ENCODE measurements around the gene SSBP3.

The SSBP3 gene

DNA sequence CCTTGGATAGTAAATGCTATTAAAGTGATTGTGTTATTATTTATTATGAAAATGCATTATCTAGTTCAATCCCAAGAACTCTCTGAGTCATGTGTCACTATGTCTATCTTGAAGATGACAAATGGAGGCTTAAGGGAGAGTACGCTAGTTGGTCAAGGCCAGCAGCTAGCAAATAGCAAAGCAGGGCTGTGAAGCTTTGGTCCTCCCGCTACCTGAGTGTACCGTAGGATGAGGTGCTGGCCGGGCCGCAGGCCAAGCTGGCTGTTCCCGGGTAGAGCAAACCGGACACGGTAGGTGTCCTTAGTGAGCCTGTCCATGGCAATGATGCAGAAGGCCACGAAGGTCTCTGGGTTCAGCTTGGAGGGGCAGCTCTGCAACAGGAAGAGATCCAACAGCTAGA, 215.7 kb downstream of the SSBP3 start:
- ATAC-seq, result no peak
- Mint-ChIP-seq H3K4me1 (no peaks in the 10 kb centered on the region), H3K27ac (no peak overlapping the region), H3K9me3 (no peaks in the 10 kb centered on the region), H3K4me3 (no peak overlapping the region), H3K36me3 (peaks cover 29% of the 10 kb centered on the region)
- no peak for DNase-seq (ENCODE audit: low spot score in 2 of 2)

DNA sequence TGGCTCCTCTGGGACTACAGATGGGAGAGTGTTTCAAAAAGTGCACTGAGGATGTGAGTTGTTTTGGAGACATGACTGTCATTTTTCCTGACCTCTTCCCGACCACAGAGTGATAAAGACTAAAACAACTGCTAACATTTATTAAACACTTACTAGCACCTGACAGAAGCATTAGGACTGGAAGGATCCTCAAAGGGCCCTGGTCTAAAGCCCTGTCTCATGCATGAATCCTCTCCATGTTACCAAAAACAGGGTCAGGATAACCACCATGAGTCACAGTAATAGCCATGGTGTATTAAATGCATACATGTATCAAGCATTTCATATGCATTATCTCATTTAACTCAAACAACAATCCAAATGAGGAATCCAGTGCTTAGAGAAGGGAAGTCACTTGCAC, 217.9 kb downstream of the SSBP3 start:
- Mint-ChIP-seq H3K4me3 (no peak overlapping the region), H3K27ac (no peak overlapping the region), H3K9me3 (no peaks in the 10 kb centered on the region), H3K36me3 (peaks cover 15% of the 10 kb centered on the region), H3K4me1 (no peaks in the 10 kb centered on the region)
- ATAC-seq, result no peak
- no peak for DNase-seq (ENCODE audit: low spot score in 2 of 2)

DNA sequence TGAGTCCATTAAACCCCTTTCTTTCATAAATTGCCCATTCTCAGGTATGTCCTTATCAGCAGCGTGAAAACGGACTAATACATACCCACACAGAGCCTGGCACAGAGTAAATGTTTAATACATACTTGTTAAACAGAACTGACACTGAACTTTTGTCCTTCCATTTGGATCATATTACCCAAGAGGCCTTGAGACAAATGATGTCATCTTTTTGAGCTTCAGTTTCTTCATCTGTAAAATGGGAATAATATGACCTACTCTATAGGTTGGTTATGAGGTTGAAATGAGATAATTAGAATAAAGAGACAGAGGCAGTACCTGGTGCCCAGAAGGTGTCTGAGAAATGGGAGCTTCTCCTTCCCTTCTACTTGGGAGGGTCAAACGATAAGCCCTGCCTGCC, 220.1 kb downstream of the SSBP3 start:
- no peaks in the 10 kb centered on the region for H3K4me1 Mint-ChIP-seq
- no peak overlapping the region for H3K27ac Mint-ChIP-seq
- H3K4me3 Mint-ChIP-seq, result no peak overlapping the region
- ATAC-seq, result no peak
- no peak for DNase-seq (ENCODE audit: low spot score in 2 of 2)
- no peaks in the 10 kb centered on the region for H3K9me3 Mint-ChIP-seq
- peaks cover 6% of the 10 kb centered on the region for H3K36me3 Mint-ChIP-seq

DNA sequence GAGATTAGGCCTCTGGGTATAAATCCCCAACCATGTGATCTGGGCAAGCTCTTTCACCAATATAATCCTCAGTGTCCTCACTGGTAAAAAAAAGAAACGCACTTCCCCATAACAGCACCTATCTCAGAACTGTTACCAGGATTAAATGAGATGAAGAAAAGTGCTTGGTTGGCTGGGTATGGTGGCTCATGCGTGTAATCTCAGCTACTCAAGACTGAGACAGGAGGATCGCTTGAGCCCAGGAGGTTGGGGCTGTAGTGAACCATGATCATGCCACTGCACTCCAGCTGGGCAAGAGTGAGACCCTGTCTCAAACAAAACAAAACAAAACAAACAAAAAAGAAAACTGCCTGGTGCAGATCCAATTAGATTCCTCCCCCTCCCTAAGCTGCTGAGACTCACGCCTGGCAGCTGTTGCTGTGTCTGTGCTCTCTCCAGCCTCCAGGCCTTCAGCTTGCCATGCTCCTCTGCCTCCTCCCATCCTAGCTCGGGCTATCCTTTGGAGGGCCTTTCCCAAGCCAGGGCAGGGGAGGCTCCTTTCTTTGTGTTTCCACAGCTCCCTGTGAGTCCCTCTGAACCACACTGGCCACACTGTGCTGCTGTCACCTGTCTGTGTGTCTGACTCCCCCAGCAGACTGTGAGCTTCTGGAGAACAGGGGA, 225.4 kb downstream of the SSBP3 start:
- Mint-ChIP-seq H3K4me3 (no peak overlapping the region), H3K36me3 (no peaks in the 10 kb centered on the region), H3K27ac (no peak overlapping the region), H3K9me3 (no peaks in the 10 kb centered on the region), H3K4me1 (no peaks in the 10 kb centered on the region)
- DNase-seq (ENCODE audit: low spot score in 2 of 2) (no peak), ATAC-seq (no peak)

DNA sequence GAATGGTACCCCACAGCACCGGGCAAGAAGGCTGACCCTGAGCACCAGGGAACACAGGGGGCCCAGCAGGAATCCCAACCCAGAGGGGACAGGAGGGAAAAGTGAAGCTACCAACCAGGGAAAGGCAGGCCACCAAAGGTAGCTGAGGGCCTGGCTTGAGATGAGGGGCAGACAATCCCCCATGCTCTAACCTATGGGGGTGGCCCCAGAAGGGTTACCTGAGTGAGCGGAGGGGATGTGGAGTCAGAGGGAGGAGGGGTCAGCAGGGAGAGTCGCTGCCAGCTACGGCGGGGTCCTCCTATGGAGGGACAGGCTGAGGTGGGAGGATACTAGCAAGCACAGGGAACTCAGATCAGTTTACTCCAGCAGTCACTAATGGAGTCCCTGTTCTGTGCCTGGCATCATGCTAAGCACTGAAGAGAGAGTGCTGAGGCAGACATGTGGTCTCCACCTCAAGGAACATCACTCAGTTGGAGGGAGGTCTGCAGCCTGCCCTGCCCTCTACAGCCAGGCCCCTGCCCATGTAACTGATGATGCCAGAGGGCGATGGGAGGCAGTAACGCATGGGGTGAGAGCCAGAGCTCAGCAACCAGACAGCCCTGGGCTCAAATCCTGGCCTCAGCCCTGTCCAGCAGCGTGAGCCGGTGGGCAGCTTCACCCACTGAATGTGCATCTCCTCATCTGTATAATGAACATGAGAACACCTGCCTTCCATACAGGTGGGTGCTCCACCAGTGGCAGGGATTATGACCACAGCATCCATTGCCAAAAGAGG, 227.7 kb downstream of the SSBP3 start:
- DNase-seq (ENCODE audit: low spot score in 2 of 2) (no peak), ATAC-seq (no peak)
- no peaks in the 10 kb centered on the region for H3K9me3 Mint-ChIP-seq
- H3K27ac Mint-ChIP-seq, result peak overlapping the region; percentile 29
- no peaks in the 10 kb centered on the region for H3K36me3 Mint-ChIP-seq
- H3K4me3 Mint-ChIP-seq, result no peak overlapping the region
- no peaks in the 10 kb centered on the region for H3K4me1 Mint-ChIP-seq

DNA sequence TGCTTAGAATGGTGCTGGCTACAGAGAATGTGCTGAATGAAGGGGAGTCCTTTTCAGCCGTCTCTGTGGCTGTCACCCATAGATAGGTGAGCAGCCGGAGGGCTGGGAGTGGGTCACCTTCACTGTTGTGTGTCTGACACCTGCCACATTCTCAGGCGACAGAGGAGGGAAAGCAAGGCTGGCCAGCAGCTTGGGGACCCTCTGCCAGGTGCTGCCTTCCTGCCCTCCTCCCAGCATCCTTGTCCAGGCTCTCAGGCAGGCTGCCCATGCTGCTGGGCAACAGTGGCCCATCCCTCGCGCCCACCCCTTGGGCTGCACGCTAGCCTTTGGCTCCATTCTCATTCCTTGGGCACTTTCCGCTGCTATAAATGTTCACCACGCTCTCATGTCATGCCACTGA, 228.5 kb downstream of the SSBP3 start:
- ATAC-seq (no peak), DNase-seq (ENCODE audit: low spot score in 2 of 2) (no peak)
- Mint-ChIP-seq H3K36me3 (no peaks in the 10 kb centered on the region), H3K9me3 (no peaks in the 10 kb centered on the region), H3K27ac (no peak overlapping the region), H3K4me1 (no peaks in the 10 kb centered on the region), H3K4me3 (no peak overlapping the region)

DNA sequence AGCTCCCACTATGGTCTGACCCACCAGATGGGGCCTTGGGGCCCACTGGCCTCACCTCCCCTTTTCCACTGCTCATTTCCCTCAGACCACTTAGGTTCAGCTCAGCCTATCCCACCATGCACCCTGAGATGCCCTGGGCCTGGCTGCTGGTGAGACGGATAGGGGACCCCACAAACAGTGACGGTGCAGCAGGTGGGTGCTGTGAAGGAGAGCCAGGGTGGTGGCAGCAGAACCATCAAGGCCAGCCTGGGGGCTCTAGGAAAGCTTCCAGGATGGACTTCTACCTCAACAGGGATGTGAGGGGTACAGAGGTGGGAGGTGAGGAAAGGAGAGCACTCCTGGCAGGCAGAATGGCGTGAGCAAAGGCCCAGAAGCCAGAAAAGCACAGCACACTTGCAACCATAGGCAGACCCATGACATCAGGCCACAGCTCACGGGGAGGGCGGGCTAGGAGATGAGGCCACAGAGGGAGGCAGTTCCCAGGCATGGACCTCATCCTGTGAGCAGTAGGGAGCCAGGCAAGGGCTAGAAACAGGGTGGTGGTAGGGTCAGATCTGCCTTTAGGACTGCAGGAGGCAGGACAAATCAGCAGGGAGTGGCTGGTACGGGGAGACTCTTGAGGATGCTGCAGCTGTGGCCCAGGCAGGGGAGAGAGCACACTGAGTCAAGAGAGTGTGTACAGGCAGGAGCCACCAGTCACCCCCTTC, 229.4 kb downstream of the SSBP3 start:
- ATAC-seq (peak; percentile 4), DNase-seq (ENCODE audit: low spot score in 2 of 2) (no peak)
- no peaks in the 10 kb centered on the region for H3K36me3 Mint-ChIP-seq
- no peak overlapping the region for H3K4me3 Mint-ChIP-seq
- no peaks in the 10 kb centered on the region for H3K9me3 Mint-ChIP-seq
- H3K27ac Mint-ChIP-seq, result peak overlapping the region; percentile 45
- H3K4me1 Mint-ChIP-seq, result no peaks in the 10 kb centered on the region
